ENCODE measurements around the gene STAG1. TPM values are rescaled to one million over a fixed set of nuclear protein-coding genes. Genes with fewer than 3 reads are reported as not detected.
A peak's percentile ranks its signal among the peaks of the same experiment; 100 is the strongest.
"Not testable (repeated sequence)": the region's sequence is repeated elsewhere in the genome, so short reads cannot be mapped to it uniquely, and the experiment has no call there.

The STAG1 gene
- total RNA-seq, 1 experiment from 2014 or later: 27.5 TPM

- DNase-seq (ENCODE audit: low read depth): no peak
Measured at GRCh38 chr3:136651581-136651980, 100.6 kb downstream of the STAG1 start.

- DNase-seq (ENCODE audit: low read depth): no peak
Measured at GRCh38 chr3:136650461-136650860, 101.7 kb downstream of the STAG1 start.

- DNase-seq (ENCODE audit: low read depth): no peak
Measured at GRCh38 chr3:136645915-136646314, 106.3 kb downstream of the STAG1 start.

GRCh38 chr3:136644212-136644611, 108.0 kb downstream of the STAG1 start:
- no peak for DNase-seq (ENCODE audit: low read depth)

GRCh38 chr3:136643380-136643779, 108.8 kb downstream of the STAG1 start:
- not testable (repeated sequence) for DNase-seq (ENCODE audit: low read depth)

- no peak for DNase-seq (ENCODE audit: low read depth)
Measured at GRCh38 chr3:136642711-136643110, 109.5 kb downstream of the STAG1 start.

GRCh38 chr3:136639069-136639468, 113.1 kb downstream of the STAG1 start:
- DNase-seq (ENCODE audit: low read depth): no peak

GRCh38 chr3:136637176-136637575, 115.0 kb downstream of the STAG1 start:
- no peak for DNase-seq (ENCODE audit: low read depth)

- no peak for DNase-seq (ENCODE audit: low read depth)
Measured at GRCh38 chr3:136634821-136635220, 117.4 kb downstream of the STAG1 start.

GRCh38 chr3:136632625-136633081, 119.5 kb downstream of the STAG1 start:
- peak; percentile 50 for DNase-seq (ENCODE audit: low read depth)

GRCh38 chr3:136631424-136631823, 120.8 kb downstream of the STAG1 start:
- DNase-seq (ENCODE audit: low read depth): peak; percentile 27

- no peak for DNase-seq (ENCODE audit: low read depth)
Measured at GRCh38 chr3:136630915-136631314, 121.3 kb downstream of the STAG1 start.

- DNase-seq (ENCODE audit: low read depth): no peak
Measured at GRCh38 chr3:136626493-136626892, 125.7 kb downstream of the STAG1 start.

GRCh38 chr3:136624894-136625815, 127.0 kb downstream of the STAG1 start:
- no peak for DNase-seq (ENCODE audit: low read depth)

GRCh38 chr3:136624371-136624770, 127.8 kb downstream of the STAG1 start:
- DNase-seq (ENCODE audit: low read depth): no peak

- DNase-seq (ENCODE audit: low read depth): peak; percentile 35
Measured at GRCh38 chr3:136621628-136622027, 130.6 kb downstream of the STAG1 start.

- no peak for DNase-seq (ENCODE audit: low read depth)
Measured at GRCh38 chr3:136620436-136620835, 131.7 kb downstream of the STAG1 start.

- DNase-seq (ENCODE audit: low read depth): not testable (repeated sequence)
Measured at GRCh38 chr3:136617969-136618525, 134.1 kb downstream of the STAG1 start.

- no peak for DNase-seq (ENCODE audit: low read depth)
Measured at GRCh38 chr3:136617198-136617597, 135.0 kb downstream of the STAG1 start.

- DNase-seq (ENCODE audit: low read depth): no peak
Measured at GRCh38 chr3:136612512-136612911, 139.7 kb downstream of the STAG1 start.

GRCh38 chr3:136606990-136607389, 145.2 kb downstream of the STAG1 start:
- no peak for DNase-seq (ENCODE audit: low read depth)

- DNase-seq (ENCODE audit: low read depth): not testable (repeated sequence)
Measured at GRCh38 chr3:136606216-136606615, 146.0 kb downstream of the STAG1 start.

- no peak for DNase-seq (ENCODE audit: low read depth)
Measured at GRCh38 chr3:136604961-136605360, 147.2 kb downstream of the STAG1 start.

Data from LHCN-M2 (cell line).